ENCODE measurements around the gene S100A7A.

GRCh38 chr1:153399401-153400055 lies 16.8 kb upstream of the S100A7A start:
- TF ChIP-seq POLR2A (IDR thresholded peaks at IDR 0.05) (no peak), CTCF (IDR thresholded peaks at IDR 0.05) (no peak)
